ENCODE results near the gene ENPP3. TPM values are rescaled to one million over a fixed set of nuclear protein-coding genes. Genes with fewer than 3 reads are reported as not detected.

ENPP3 gene
- total RNA-seq, 2 experiments from 2014 or later: 1.3 to 2.3 TPM

- no peaks in the 10 kb centered on the region for H3K9me3 ChIP-seq (ENCODE audit: low read length)
- no peaks in the 10 kb centered on the region for H4K20me1 ChIP-seq (ENCODE audit: insufficient read depth, low read length)
- no TSS peak for BruUV-seq (replicated peaks)
- intact Hi-C loops (cut with micrococcal nuclease; ENCODE audit: unreplicated experiment): no loop called here
- H3K79me2 ChIP-seq (ENCODE audit: insufficient read depth, low read depth, low read length): no peaks in the 10 kb centered on the region
- no peak overlapping the region for H3K4me3 ChIP-seq (ENCODE audit: low read depth, low read length, poor library complexity, severe bottlenecking)
- POLR2A ChIA-PET: interaction anchor here (0.6 to 3.1 kb wide), 3 partner anchors 11 to 946 kb away, joined by 3 to 15 read pairs (median 4); no protein-coding TSS in a partner anchor
- no peak for DNase-seq (ENCODE audit: low spot score)
- no peak overlapping the region for H3K27ac ChIP-seq (ENCODE audit: low read depth, low read length, poor library complexity, severe bottlenecking)
- no peak overlapping the region for H3K4me2 ChIP-seq (ENCODE audit: low read length)
- H3K36me3 ChIP-seq (ENCODE audit: insufficient read depth, low read length): no peaks in the 10 kb centered on the region; the same call in 1 of the 2 replicates
- no peak for TF ChIP-seq CTCF (conservative IDR thresholded peaks at IDR 0.05; ENCODE audit: low read length)
- TF ChIP-seq EZH2phosphoT487 (IDR thresholded peaks at IDR 0.05; ENCODE audit: borderline replicate concordance, low read depth, low read length): no peak
- H3K9me2 ChIP-seq (ENCODE audit: insufficient read depth, low read length): no peaks in the 10 kb centered on the region
- H2AFZ ChIP-seq (ENCODE audit: low read length): no peak overlapping the region
- CTCF ChIA-PET (ENCODE audit: unreplicated experiment): no interaction called here
- H3K4me1 ChIP-seq (ENCODE audit: insufficient read depth, low read length, poor library complexity, severe bottlenecking): no peaks in the 10 kb centered on the region
These were observed 32.8 kb downstream of the ENPP3 start for GRCh38 chr6:131669891-131670290.

GRCh38 chr6:131673184-131673583 is 36.1 kb downstream of the ENPP3 start:
- no peaks in the 10 kb centered on the region for H3K9me2 ChIP-seq (ENCODE audit: insufficient read depth, low read length)
- POLR2A ChIA-PET: interaction anchor here (0.5 to 1.3 kb wide), 3 partner anchors 9 to 475 kb away, joined by 3 read pairs; no protein-coding TSS in a partner anchor
- H4K20me1 ChIP-seq (ENCODE audit: insufficient read depth, low read length): no peaks in the 10 kb centered on the region
- H3K27ac ChIP-seq (ENCODE audit: low read depth, low read length, poor library complexity, severe bottlenecking): no peak overlapping the region
- CTCF ChIA-PET (ENCODE audit: unreplicated experiment): no interaction called here
- DNase-seq (ENCODE audit: low spot score): no peak
- H3K4me2 ChIP-seq (ENCODE audit: low read length): no peak overlapping the region
- intact Hi-C loops (cut with micrococcal nuclease; ENCODE audit: unreplicated experiment): no loop called here
- H3K36me3 ChIP-seq (ENCODE audit: insufficient read depth, low read length): no peaks in the 10 kb centered on the region; the same call in 1 of the 2 replicates
- no peaks in the 10 kb centered on the region for H3K79me2 ChIP-seq (ENCODE audit: insufficient read depth, low read depth, low read length)
- no TSS peak for BruUV-seq (replicated peaks)
- H3K9me3 ChIP-seq (ENCODE audit: low read length): no peaks in the 10 kb centered on the region
- H3K4me1 ChIP-seq (ENCODE audit: insufficient read depth, low read length, poor library complexity, severe bottlenecking): no peaks in the 10 kb centered on the region
- H2AFZ ChIP-seq (ENCODE audit: low read length): no peak overlapping the region
- TF ChIP-seq CTCF (conservative IDR thresholded peaks at IDR 0.05; ENCODE audit: low read length) (no peak), EZH2phosphoT487 (IDR thresholded peaks at IDR 0.05; ENCODE audit: borderline replicate concordance, low read depth, low read length) (no peak)
- no peak overlapping the region for H3K4me3 ChIP-seq (ENCODE audit: low read depth, low read length, poor library complexity, severe bottlenecking)

GRCh38 chr6:131678442-131678841 is 41.3 kb downstream of the ENPP3 start:
- Histone ChIP-seq H3K9me2 (ENCODE audit: insufficient read depth, low read length) (no peaks in the 10 kb centered on the region), H3K4me3 (ENCODE audit: low read depth, low read length, poor library complexity, severe bottlenecking) (no peak overlapping the region), H2AFZ (ENCODE audit: low read length) (no peak overlapping the region), H3K9me3 (ENCODE audit: low read length) (no peaks in the 10 kb centered on the region), H3K4me1 (ENCODE audit: insufficient read depth, low read length, poor library complexity, severe bottlenecking) (no peaks in the 10 kb centered on the region), H3K36me3 (ENCODE audit: insufficient read depth, low read length) (no peaks in the 10 kb centered on the region), H3K79me2 (ENCODE audit: insufficient read depth, low read depth, low read length) (no peaks in the 10 kb centered on the region), H3K4me2 (ENCODE audit: low read length) (no peak overlapping the region), H3K27ac (ENCODE audit: low read depth, low read length, poor library complexity, severe bottlenecking) (no peak overlapping the region), H4K20me1 (ENCODE audit: insufficient read depth, low read length) (no peaks in the 10 kb centered on the region)
- no TSS peak for BruUV-seq (replicated peaks)
- no peak for DNase-seq (ENCODE audit: low spot score)
- TF ChIP-seq EZH2phosphoT487 (IDR thresholded peaks at IDR 0.05; ENCODE audit: borderline replicate concordance, low read depth, low read length): no peak
- TF ChIP-seq CTCF (conservative IDR thresholded peaks at IDR 0.05; ENCODE audit: low read length): no peak
- intact Hi-C loops (cut with micrococcal nuclease; ENCODE audit: unreplicated experiment): no loop called here
- POLR2A ChIA-PET: no interaction called here
- CTCF ChIA-PET (ENCODE audit: unreplicated experiment): no interaction called here

Data from OCI-LY7 (cell line).